Dedifferentiated amniotic fluid mesenchymal stem cell (primary cell): ENCODE measurements around the gene NUDT13.

Experiments used
- DNase-seq: peaks from one replicate; pipeline ENCODE4 v3.0.0-alpha.2; 2016; ENCODE audit errors: extremely low spot score

NUDT13 gene

DNA sequence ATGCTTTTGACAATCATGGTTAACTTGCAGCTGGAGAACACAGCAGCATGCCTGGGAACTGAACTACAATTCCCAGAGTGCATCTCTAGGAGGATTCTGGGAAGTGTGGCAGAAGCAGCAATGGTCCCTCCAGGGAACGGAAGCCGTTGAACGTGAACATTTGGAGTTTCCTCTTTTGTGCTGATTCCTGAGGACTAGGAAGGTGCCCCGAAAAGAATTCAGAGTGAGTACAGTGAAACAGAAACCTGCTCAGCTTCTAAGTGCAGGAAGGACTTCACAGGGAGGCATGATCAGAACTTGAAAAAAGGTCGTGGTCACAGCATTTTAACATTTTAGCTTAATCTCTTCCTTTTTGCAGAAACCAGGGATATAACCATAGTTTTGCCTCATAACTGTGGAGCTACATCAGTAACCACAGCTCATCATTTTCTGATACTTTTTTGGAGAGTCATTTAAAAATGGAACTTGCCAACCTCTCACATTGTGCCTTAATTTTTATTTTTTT lies at the start of gene NUDT13:
Gene NUDT13 (plus strand): TSS at position 111 of the 505 bp plus-strand sequence. CDS start 3,911 bp downstream, outside the sequence.
- DNase-seq: peak; percentile 68

DNA sequence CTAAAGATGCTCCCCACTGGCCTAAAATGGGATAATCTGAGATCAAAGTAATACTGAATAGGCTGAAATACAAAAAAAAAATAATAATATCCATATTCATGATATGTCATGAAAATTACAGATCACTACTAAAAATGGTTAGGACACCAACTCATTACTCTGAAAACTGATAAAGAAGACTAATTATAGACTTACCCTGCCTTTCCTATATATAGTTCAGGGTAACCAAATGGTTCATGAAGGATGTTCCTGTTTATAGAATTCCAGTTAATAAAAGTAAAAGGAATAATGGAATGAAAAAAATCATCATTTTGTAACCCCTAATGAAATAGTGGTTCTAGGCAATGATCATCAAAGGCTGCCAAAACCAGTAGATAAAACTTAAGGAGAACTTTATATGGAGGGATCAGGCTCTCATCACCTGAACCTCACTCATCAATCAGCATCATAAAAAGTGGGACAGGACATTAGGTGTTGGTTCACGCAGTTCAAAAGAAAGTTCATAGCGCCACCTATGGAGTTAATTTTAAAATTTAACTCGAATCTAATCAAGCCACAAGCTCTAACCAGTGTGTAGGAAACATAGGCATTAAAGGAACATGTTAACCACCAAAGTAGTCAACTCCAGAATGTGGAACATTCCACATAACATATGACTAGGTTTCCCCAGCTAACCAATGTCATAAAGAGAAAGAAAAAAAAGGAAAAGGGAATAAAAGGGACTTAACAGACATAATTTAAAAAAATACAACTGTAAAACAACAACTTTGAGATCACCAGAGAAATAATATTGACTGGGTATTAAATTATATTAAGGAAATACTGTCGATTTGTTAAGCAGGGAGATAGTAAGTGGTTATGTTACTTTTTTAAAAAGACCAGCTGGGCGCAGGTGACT lies 49.3 kb upstream of the NUDT13 start:
- DNase-seq: no peak

DNA sequence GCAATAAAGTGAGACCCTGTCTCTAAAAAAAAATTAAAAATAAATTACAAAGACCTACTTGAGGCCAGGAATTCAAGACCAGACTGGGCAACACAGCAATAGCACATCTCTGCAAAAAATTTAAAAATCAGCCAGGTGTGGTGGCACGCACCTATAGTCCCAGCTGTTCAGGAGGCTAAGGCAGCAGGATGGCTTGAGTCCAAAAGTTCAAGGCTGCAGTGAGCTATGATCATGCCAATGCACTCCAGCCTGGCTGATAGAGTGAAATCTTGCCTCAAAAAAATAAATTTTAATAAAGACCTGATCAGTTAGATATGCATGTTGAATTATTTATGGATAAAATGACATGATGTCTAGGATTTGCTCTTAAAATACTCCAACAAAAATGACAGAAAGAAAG lies 48.5 kb upstream of the NUDT13 start:
- no peak for DNase-seq

DNA sequence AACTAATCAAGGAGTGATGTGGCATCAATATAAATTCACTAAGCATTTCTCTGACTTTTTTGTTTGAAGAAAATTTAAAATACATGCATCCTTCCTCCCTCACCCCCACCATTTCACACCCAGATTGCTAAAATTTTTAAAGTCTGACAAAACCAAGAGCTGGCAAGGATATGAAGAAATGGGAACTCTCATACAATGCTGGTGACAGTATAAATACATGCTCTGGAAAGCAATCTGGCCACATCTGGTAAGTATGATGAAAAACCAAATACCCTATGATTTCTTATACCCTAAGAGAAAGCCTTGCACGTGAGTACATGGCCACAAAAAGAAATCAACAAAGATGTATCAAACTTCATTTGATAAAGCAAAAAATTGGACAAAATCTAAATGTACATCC lies 44.8 kb upstream of the NUDT13 start:
- DNase-seq: no peak

DNA sequence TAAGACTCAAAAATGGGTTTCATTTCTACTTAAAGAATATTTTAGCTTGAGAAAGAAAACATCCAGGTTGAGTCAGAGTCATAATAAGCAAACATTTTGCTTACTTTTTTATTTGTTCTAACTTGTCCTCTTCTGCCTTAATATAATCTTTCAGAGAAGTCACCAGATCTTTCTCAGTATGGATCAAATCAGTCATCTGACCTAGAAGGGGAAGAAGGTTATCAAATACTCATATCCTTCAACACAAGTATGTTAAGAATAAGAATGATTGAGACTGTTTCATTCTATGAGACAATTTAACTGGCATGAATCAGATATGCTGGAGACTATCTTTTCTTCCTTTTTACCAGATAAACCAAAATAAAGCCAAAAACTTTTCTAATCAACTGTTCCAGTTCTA lies 36.6 kb upstream of the NUDT13 start:
- no peak for DNase-seq

DNA sequence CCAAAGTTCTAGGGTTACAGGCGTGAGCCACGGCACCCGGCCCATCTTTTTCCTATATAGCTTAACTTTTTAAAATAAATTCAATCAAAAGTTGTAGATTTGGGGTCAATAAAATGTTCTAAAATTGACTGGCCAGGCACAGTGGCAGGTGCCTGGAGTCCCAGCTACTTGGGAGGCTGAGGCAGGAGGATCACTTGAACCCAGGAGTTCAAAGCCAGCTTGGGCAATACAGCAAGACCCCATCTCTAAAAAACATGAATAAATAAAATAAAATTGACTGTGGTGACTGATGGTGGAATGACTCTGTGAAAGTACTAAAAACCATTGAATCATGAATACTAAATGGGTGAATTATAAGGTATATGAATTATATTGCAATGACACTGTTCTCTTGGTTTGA lies 34.4 kb upstream of the NUDT13 start:
- no peak for DNase-seq

DNA sequence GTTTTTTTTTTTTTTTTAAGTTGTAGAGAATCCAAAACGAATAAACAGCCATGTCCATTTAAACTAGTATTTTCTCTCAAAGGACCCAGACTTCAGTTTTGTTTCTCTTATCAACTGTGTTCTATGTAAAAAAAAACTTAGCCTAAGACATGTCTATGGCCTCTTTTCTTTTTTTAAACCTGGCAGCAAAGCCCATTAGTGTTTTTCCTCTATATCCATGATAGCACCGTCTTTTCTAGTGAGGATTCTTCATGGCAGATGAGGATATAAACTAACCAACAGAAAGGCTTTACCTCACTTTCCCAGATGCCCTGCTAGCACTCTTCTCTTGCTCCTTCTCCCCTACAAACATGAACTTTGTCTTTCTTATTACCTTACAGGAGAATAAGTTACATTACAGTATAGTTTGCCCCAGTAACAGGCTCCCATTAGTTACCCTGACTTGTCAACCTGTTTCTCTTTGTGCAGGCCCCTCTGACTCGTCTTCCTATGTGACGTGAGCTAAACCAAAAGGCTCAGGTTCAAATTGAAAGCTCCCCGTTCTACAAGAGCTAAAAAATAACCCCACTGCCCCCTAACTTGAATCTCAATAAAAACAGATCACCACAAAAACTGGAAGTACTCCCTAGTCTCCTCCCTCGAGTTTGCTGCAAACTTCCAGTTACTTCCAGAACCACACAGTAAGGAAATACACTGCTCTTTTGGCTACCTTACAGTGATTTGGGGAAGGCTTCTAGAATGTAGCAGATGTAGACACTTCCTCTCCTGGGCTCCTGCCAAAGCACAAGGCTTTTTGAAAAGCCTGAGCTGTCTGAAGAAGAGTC lies 33.7 kb upstream of the NUDT13 start:
- DNase-seq: peak; percentile 66

DNA sequence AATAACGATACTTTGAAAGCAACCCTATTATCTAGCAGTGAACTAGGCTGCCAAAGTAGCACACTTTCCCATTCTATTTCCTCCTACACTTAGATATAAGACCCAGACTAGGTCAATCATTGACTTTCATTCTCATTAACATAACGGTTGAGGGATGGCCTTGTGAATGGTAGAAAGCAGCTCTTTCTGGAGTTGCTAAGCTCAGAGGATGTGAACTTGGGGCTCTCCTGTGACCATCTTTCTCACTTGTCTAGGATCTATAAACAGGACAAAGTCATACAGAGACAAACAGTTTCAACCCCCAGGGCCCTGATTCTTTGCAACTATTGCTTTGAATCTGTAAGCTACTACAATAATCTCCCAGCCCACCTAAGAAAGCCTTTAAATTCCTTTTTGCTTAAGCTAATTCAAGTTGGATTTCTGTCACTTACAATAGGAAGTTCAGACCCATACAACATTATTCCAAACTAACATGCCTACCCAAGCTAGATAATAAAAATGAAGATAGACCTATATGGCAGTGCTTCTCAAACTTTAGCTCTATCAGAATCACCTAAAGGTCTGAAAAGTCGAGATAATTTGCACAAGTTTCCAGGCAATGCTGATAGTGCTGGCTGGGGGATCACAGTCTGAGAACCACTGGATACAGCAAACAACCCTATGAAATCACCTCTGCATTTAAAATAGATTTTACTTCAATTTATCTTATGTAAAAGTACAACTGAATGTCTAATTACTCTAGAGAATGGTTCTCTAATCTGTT lies 30.3 kb upstream of the NUDT13 start:
- DNase-seq: no peak

DNA sequence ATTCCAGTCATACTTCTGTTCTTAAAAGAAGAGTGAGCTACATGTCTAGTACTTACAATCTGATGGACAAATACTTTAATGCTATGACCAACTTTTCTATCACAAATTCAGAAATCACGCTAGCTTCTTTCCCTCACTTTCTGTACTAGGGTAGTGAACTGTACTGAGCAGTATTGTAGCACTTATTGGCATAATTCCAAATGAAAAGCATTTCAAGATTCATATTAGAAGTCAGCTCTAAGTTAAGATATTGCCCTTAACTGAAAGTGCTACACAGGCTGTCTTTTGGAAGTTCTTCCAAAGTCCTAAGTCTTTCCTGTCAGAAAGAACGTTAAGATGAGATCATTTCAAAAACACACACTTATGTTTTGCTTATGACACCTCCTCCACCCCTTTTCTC lies 27.0 kb upstream of the NUDT13 start:
- no peak for DNase-seq

DNA sequence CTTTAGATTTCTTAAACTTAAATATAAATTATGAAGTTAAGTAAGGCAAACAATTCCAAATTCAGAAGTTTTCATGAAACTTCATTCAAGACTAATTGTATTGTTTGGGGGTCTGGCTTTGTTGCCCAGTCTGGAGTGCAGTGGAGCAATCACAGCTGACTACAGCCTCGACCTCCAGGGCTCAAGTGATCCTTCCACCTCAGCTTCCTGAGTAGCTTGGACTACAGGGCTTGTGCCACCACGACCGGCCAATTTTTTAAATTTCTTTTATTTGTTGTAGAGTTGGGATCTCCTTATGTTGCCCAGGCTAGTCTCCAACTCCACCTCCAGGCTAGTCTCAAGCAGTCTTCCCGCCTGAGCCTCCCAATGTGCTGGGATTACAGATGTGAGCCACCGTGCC lies 26.0 kb upstream of the NUDT13 start:
- DNase-seq: no peak

DNA sequence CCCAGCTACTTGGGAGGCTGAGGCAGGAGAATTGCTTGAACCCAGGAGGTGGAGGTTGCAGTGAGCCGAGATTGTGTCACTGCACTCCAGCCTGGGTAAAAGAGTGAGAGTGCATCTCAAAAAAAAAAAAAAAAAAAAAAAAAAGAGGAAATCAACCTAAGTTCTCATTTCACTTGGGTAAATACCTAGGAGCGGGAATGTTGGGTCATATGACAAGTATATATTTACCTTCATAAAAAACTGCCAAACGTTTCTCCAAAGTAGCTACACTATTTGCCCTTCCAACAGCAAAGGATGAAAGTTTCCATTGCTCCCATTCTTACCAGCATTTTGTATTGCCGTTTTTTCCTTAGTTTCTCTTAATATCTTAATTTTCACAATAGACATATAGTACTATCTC lies 23.4 kb upstream of the NUDT13 start:
- no peak for DNase-seq

DNA sequence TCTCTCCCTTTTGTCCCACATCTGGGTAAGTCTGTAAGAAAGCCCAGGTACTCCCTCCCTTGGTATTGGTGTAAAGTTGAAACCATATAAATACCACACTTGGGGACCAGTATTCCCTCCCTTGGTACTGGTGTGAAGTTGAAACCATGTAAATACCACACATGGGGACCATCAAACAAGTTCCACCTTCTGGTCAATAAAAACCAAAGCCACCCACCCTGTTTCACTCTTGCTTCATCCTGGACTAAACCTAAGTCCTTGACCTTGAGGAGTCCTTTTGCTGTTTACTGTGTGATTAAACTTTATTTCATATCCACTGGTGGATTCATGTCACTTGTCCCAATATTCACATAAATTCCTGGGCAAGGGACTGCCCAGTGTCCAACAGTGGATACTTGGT lies 22.0 kb upstream of the NUDT13 start:
- no peak for DNase-seq

DNA sequence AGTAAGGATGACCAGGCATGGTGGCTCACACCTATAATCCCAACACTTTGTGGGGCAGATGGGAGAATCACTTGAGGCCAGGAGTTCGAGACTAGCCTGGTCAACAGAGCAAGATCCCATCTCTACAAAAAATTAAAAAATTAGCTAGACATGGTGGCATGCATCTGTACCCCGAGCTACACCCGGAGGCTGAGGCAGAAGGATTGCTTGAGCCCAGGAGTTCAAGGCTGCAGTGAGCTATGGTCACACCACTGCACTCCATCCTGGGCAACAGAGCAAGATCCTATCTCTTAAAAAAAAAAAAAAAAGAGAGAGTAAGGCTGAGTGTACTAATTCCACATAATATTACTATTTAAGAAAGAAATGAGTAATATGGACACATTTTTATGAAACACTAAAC lies 17.4 kb upstream of the NUDT13 start:
- no peak for DNase-seq

DNA sequence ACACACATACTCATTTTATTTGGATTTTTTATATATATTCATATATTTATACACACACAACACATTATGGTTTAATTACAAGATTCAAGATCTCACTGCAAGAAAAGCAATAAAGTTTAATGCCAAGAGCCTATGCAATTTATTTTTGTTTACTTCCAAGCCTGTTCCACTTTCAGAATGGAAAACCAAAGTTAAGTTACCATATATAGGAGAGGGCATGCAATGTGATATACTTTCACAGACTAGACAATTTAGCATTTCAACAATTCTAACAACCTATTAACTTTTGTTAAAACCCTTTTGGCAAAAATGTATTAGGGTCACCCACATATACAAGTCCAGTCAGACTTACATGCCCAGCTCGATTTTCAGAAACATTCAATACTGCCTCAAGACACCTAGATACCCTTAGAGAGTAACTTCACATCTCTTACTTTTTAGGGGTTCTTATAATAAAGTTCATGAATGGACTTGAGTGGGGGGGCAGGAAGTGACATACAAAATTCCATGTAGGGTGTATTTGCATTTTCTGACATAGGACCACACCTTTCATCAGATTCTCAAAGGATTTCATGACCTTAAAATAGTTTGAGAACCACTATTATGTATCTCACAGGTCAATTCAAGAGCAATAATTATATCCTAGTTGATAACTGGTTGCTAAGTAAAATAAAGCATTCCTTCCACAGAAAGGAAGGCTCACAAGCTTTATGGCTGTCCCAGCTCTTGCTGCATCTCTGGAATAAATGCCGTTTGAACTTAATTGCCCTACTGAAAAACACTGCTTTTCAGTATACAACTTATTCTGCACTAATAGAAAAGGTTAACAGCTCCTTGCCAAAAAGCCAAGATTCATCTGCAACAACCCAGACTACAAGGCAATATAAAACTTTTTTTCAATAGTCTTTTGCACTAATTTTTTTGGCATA lies 16.1 kb upstream of the NUDT13 start:
- no peak for DNase-seq

DNA sequence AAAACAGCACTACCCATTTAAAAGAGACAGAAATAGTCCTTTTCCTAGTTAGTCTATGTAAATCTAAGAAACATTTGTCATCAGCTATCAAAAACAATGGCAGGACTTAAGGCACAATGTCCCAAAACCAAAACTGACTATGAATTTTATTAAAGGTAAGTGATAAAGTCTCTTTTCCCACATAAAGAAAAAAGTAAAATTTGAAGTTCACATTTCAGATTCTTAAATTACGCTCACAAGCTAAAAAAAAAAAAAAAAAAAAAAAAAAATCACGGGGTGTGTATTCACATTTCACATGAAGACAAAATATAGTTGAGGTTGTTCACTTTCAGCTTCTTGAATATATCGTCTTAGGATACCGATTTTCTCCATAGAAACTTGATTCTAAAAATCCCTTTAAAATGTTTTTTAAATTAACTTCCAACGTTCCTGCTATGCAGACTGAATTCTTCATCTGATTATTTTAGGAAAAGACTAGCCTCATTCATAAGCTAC lies 15.2 kb upstream of the NUDT13 start:
- no peak for DNase-seq

DNA sequence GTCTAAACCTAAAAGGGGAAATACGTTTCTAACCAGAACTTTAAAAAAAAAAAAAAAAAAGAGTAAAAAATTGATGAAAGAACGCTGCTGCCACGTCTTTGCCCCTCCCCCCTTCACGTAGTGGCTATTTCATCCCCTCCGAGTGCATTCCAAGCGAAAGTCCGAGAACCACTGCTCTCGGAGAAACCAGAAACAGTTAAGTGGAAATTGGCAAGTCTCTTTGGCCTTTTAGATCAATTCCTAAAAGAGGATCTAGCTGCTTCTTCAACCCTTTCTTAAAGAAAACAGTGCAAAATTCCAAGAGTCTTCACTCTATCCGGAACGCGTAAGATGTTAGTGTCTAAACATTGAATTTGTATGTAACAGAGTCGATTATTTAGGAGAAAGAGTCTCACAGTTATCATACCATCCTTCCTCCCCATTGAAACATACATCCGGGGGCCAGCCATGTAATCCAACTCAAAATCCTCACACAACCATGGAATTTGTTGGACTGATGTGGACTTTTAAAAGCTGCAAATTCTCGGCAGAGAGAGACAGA lies 14.7 kb upstream of the NUDT13 start:
- DNase-seq: peak; percentile 65

DNA sequence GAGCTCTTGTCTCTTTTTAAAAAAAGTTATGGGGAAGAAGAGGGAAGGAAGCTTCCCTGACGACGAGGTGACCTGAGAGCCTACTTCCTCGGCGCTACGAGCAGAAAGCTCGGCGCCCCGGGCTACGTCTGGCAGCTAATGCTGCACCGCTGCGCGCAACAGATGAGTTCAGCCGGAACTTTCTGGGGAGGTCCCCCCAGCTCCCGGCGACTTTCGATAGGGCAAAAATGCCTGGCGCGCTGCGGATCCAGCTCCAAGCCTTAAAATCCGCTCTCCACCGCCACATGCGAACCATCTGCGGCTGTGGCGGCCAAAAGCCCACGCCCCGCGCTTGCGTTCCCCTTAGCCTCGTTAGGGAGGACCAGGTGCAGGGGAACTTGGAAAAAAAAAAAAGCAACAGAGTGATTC lies 14.2 kb upstream of the NUDT13 start:
- DNase-seq: peak; percentile 56

DNA sequence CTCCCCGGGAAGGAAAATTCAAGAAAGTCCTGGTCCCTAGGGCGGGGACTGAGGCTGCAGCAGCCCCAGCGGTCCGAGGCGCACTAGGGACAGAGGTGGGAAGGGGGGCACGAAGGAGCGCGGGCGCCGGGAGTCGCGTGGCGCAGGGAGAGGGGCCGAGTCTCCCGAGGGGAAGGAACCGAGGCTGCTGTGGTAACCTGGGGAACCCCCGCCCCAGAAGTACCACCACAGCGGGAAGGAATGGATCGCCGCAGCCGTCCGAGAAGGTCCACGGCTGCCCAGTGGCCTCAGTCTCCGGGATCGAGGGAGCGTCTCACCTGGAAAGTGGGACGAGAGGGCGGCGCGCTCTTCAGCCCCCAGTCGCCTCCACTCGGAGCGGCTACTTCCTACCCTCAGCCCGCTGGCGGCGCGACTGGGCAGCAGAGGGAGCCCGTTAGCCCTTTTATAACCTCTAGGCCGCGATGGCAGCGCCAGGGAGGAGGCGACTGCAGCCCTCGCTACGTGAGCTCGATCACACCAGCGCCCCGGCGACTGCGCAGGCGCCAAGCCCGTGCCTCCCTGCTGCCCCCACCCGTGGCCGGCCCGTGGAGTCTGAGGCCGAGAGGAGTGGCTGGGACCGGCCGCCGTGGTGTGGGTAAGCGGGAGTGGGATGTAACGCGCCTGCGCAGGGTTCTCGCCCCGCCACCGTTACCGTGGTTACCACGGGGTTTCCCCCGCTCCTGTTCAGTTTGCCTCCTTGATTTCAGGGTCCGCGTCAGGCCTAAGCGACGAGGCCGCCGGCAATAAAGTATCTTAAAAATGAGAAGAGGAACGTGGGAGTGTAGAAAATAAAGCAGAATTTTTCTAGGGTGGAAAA lies 13.6 kb upstream of the NUDT13 start, which contains the start of gene P4HA1:
Gene P4HA1 (minus strand): TSS at position 418 of the 856 bp plus-strand sequence. CDS start 21,983 bp downstream, outside the sequence.
- DNase-seq: peak; percentile 96

DNA sequence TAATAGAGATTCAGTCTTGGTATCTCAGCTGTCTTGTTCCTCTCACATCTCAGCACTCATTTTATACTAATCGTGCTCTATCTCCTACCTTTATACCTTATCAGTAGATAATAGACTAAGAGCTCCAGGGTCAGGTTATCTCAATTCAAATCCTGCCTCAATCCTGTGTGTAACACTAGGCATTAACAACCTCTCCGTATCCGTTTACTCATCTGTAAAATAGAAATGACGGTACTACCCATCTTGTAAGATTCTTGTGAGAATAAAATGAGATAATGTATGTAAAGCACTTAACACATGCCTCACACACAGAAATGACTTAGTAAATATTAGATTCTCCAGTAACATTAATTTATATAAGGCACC lies 13.0 kb upstream of the NUDT13 start:
- no peak for DNase-seq
